Transverse colon (tissue), 4 donors: Measurements from ENCODE around the gene C4B. TPM values are rescaled to one million over a fixed set of nuclear protein-coding genes. Genes with fewer than 3 reads are reported as not detected.
"Not testable (repeated sequence)": the region's sequence is repeated elsewhere in the genome, so short reads cannot be mapped to it uniquely, and the experiment has no call there.

Source experiments
- DNase-seq: peaks from one replicate; pipeline ENCODE4 v3.0.0-alpha.2; 2019
- H3K27ac ChIP-seq, 4 donors: fragments of 200-600 bp; sonication (generic); 2 replicates each; pipeline ENCODE4 v1.5.1; 2016 to 2018; ENCODE audit warnings: inconsistent platforms in 4 of 4
- H3K27me3 ChIP-seq: fragments of 200-600 bp; sonication (generic); 2 replicates; pipeline ENCODE4 v1.5.1; 2017; ENCODE audit warnings: inconsistent platforms
- H3K36me3 ChIP-seq, 4 donors: fragments of 200-600 bp; sonication (generic); 2 replicates each; pipeline ENCODE4 v1.5.1; 2017 to 2019; ENCODE audit warnings: inconsistent platforms in 4 of 4
- H3K4me1 ChIP-seq, 4 donors: fragments of 200-600 bp; sonication (generic); 2 replicates each; pipeline ENCODE4 v1.5.1; 2017 to 2020; ENCODE audit warnings: inconsistent platforms in 4 of 4
- H3K4me3 ChIP-seq, 4 donors: fragments of 200-600 bp; sonication (generic); 1 replicate in 1 of 4; 2 replicates in 3 of 4; pipeline versions ENCODE4 v1.5.1 to v1.6.1; 2017 to 2019; ENCODE audit warnings: inconsistent platforms in 4 of 4
- H3K9me3 ChIP-seq, 2 donors: fragments of 200-600 bp; sonication (generic); 2 replicates each; pipeline ENCODE4 v1.5.1; 2017 to 2019; ENCODE audit warnings: inconsistent platforms in 2 of 2
- WGBS, 2 donors: methylation state at CpG; one replicate each; pipeline ENCODE4 v1.1.5; 2018; ENCODE audit warnings: low coverage in 1 of 2; 5-methylcytosine and 5-hydroxymethylcytosine counted together
- in situ Hi-C, 4 donors: fragments of 200-750 bp; cut with MboI; loops; one replicate each; pipeline versions ENCODE4 v1.15.0 to v1.15.1; 2017; ENCODE audit warnings: low sequenced_read_pairs in 3 of 4, low pct_ligation_motif_present in 1 of 4, low pct_unique_long_range_greater_than_20kb in 1 of 4
- intact Hi-C: fragments of 100-400 bp; cut with DNase I; formaldehyde crosslinking; loops from one replicate; pipeline ENCODE4 v1.15.1; 2023; ENCODE audit warnings: low total_unique reads
- total RNA-seq, 4 donors: library from RNA; depleted of rRNA; stranded (reverse); fragments of >200 nt; gene quantifications; one replicate each; pipeline ENCODE4 v1.1.0, GENCODE V29; 2016

The C4B gene
- total RNA-seq, 4 donors from 2014 or later = 20.3 to 137 (median 64.0) TPM

DNA sequence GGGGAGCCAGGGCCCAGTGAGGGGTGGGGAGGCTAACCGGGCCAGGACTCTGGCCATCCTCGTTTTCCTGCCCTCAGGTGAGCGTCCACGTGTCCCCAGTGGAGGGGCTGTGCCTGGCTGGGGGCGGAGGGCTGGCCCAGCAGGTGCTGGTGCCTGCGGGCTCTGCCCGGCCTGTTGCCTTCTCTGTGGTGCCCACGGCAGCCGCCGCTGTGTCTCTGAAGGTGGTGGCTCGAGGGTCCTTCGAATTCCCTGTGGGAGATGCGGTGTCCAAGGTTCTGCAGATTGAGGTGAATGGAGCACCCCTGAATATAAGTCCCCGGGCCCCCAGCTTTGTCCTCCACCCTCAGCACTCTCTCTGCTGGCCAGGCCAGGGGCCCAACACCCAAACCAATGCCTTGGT lies 20.2 kb upstream of the C4B start:
- H3K4me1 ChIP-seq, in situ Hi-C loops, H3K27ac ChIP-seq, H3K27me3 ChIP-seq, H3K9me3 ChIP-seq, H3K36me3 ChIP-seq, intact Hi-C loops, DNase-seq, H3K4me3 ChIP-seq: not testable (repeated sequence)
- 97% methylated on average over 9 of the region's 14 CpGs; no CpG with 5 or more reads in 1 of the 2 donors for WGBS, 2 donors

GRCh38 chr6:31996385-31996784 lies 18.2 kb upstream of the C4B start:
- WGBS, 2 donors = no CpG with 5 or more reads among the region's 6 CpGs
- H3K9me3 ChIP-seq, H3K4me1 ChIP-seq, H3K27ac ChIP-seq, H3K4me3 ChIP-seq, intact Hi-C loops, H3K27me3 ChIP-seq, in situ Hi-C loops, H3K36me3 ChIP-seq, DNase-seq: not testable (repeated sequence)

DNA sequence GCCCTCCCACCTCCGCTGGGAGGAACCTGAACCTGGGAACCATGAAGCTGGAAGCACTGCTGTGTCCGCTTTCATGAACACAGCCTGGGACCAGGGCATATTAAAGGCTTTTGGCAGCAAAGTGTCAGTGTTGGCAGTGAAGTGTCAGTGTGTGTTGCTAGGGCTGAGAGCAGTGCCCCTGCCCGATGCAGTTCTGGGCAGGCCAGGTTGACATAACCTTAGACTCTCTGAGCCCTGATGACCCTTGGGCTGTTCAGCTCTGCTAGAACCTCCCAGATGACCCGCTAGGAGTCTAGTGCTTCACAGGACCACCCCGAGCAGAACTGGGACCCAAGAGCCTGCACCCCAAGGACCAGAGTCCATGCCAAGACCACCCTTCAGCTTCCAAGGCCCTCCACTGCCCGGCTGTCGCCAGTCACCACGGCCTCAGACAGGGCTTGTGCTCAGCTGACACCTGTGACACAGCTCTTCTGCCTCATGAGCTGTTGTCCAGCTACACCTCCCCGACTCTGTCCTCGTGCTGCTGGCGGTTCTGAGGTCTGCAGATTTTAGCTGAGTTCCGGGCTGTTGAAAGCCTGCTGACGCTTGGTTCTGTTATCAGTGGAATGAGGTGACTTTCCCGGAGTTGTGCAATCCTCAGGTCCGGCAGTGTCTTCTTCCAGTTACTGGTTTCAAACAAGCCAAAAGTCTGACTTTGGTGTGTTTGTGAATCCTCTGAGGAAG lies 11.9 kb upstream of the C4B start:
- H3K36me3 ChIP-seq, H3K27me3 ChIP-seq, H3K9me3 ChIP-seq, DNase-seq, H3K27ac ChIP-seq, in situ Hi-C loops, H3K4me1 ChIP-seq, H3K4me3 ChIP-seq, intact Hi-C loops: not testable (repeated sequence)
- WGBS, 2 donors = no CpG with 5 or more reads among the region's 15 CpGs

DNA sequence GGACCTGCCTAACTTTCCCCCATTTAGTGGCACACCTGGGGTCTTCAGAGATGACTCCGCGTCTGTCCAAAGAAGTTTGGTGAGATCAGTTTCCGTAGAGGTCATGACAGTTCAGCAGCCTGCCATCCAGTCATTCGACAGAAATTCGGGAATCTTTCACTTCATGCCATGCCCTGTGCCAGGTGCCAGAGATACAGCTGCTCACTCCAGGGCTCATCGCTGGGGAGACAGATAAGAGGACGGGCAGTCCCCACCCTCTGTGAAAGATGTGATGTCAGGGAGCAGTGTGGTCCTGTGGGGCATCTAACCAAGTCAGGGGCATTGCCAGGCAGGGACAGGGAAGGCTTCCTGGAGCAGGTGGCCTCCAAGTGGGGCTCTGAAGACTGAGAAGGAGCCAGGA lies 11.3 kb upstream of the C4B start:
- H3K9me3 ChIP-seq, H3K4me3 ChIP-seq, intact Hi-C loops, H3K27me3 ChIP-seq, H3K36me3 ChIP-seq, H3K27ac ChIP-seq, H3K4me1 ChIP-seq, in situ Hi-C loops, DNase-seq: not testable (repeated sequence)
- no CpG with 5 or more reads among the region's 7 CpGs for WGBS, 2 donors

- H3K27ac ChIP-seq, DNase-seq, H3K4me3 ChIP-seq, intact Hi-C loops, H3K27me3 ChIP-seq, H3K4me1 ChIP-seq, H3K9me3 ChIP-seq, H3K36me3 ChIP-seq, in situ Hi-C loops: not testable (repeated sequence)
- 52 to 93% methylated on average over 3 of the region's 4 CpGs for WGBS, 2 donors
Measured at GRCh38 chr6:32004393-32004792, 10.2 kb upstream of the C4B start.

GRCh38 chr6:32004864-32005537 lies 9.6 kb upstream of the C4B start:
- DNase-seq, intact Hi-C loops: not testable (repeated sequence)
- WGBS, 2 donors = 72% methylated on average over 7 of the region's 13 CpGs; no CpG with 5 or more reads in 1 of the 2 donors

DNA sequence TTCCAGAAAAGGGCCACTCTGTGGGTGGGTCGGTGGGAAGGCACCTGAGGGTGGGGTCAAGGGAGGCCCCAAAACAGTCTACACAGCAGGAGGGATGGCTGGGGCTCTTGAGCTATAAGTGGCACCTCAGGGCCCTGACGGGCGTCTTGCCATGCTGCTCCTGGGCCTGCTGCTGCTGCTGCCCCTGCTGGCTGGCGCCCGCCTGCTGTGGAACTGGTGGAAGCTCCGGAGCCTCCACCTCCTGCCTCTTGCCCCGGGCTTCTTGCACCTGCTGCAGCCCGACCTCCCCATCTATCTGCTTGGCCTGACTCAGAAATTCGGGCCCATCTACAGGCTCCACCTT lies 9.1 kb upstream of the C4B start:
- H3K27me3 ChIP-seq, H3K27ac ChIP-seq, H3K36me3 ChIP-seq, H3K9me3 ChIP-seq, in situ Hi-C loops, H3K4me3 ChIP-seq, H3K4me1 ChIP-seq, intact Hi-C loops, DNase-seq: not testable (repeated sequence)
- no CpG with 5 or more reads among the region's 9 CpGs for WGBS, 2 donors

More at GRCh38 chr6:32004864-32005537, 9.6 kb upstream of the C4B start:
- H3K4me3 ChIP-seq, H3K36me3 ChIP-seq, H3K9me3 ChIP-seq, H3K27me3 ChIP-seq, in situ Hi-C loops, H3K4me1 ChIP-seq, H3K27ac ChIP-seq: not testable (repeated sequence)

GRCh38 chr6:32005991-32006529 lies 8.5 kb upstream of the C4B start:
- H3K27me3 ChIP-seq, intact Hi-C loops, DNase-seq, H3K9me3 ChIP-seq, H3K27ac ChIP-seq, H3K4me3 ChIP-seq, H3K4me1 ChIP-seq, in situ Hi-C loops, H3K36me3 ChIP-seq: not testable (repeated sequence)
- 100% methylated on average over 1 of the region's 8 CpGs for WGBS, 2 donors

DNA sequence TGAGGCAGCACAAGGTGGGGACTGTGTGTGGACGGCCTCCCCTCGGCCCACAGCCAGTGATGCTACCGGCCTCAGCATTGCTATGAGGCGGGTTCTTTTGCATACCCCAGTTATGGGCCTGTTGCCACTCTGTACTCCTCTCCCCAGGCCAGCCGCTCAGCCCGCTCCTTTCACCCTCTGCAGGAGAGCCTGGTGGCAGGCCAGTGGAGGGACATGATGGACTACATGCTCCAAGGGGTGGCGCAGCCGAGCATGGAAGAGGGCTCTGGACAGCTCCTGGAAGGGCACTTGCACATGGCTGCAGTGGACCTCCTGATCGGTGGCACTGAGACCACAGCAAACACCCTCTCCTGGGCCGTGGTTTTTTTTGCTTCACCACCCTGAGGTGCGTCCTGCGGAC lies 7.5 kb upstream of the C4B start:
- H3K36me3 ChIP-seq, H3K4me3 ChIP-seq, DNase-seq, H3K27me3 ChIP-seq, in situ Hi-C loops, H3K4me1 ChIP-seq, H3K9me3 ChIP-seq, H3K27ac ChIP-seq, intact Hi-C loops: not testable (repeated sequence)
- WGBS, 2 donors = 84% methylated on average over 9 of the region's 12 CpGs; no CpG with 5 or more reads in 1 of the 2 donors

GRCh38 chr6:32008037-32008436 lies 6.6 kb upstream of the C4B start:
- in situ Hi-C loops, H3K4me3 ChIP-seq, H3K9me3 ChIP-seq, H3K27ac ChIP-seq, intact Hi-C loops, H3K4me1 ChIP-seq, H3K27me3 ChIP-seq, DNase-seq, H3K36me3 ChIP-seq: not testable (repeated sequence)
- no CpG with 5 or more reads among the region's 24 CpGs for WGBS, 2 donors

- H3K4me3 ChIP-seq, in situ Hi-C loops, H3K36me3 ChIP-seq, H3K9me3 ChIP-seq, H3K27me3 ChIP-seq, DNase-seq, H3K4me1 ChIP-seq, intact Hi-C loops, H3K27ac ChIP-seq: not testable (repeated sequence)
- WGBS, 2 donors = no CpG with 5 or more reads among the region's 12 CpGs
Measured at GRCh38 chr6:32008616-32009015, 6.0 kb upstream of the C4B start.
